ENCODE results near the gene LAMC3.
"Not testable (repeated sequence)": the region's sequence is repeated elsewhere in the genome, so short reads cannot be mapped to it uniquely, and the experiment has no call there.

Gene LAMC3

GRCh38 chr9:130992682-130993032 is 16.3 kb upstream of the LAMC3 start:
- no peak for DNase-seq

GRCh38 chr9:130993303-130994030 is 15.5 kb upstream of the LAMC3 start:
- no peak for DNase-seq

DNA sequence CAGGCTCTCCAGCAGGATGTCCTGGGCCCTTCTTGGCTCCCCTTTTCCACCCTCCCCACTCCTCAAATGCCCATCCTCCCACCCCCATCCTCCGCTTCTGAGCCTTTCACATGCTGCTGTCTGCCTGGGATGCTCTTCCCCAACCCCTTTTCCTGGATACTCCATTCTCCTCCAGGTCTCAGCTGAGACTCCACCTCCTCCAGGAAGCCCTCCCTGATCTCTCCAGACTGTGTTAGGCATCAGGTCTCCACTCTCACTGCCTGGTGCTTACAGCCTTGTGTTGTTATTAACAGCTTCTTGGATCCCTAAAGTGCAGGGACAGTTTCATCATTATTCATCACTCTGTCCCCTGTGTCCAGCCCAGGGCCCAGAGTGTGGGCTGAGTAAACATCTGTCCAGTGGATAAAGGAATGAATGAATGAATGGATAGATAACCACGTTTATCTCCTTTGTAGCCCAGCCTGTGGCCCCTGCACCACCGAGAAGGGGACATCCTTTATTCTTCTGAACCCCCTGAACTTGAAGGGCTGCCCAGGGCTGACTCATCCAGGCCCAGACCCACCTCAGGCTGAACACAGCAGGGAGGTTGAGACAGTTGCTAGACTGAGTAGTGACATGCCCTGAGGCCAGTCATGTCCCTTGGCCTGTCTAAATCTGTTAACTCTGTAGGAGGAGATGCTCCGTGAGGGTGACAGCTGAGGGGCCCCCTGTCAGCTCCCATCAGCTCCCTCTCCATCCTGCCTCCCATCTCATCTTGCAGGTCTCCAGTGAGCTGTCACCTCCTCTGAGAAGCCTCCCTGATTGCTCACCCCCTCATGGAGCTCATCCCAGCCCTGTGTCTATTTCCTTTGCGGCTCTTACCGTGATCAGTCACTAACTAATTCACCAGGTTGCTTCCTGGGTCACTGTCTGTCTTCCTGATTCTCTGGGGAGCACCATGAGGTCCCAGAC is 14.6 kb upstream of the LAMC3 start:
- no peak for DNase-seq

DNA sequence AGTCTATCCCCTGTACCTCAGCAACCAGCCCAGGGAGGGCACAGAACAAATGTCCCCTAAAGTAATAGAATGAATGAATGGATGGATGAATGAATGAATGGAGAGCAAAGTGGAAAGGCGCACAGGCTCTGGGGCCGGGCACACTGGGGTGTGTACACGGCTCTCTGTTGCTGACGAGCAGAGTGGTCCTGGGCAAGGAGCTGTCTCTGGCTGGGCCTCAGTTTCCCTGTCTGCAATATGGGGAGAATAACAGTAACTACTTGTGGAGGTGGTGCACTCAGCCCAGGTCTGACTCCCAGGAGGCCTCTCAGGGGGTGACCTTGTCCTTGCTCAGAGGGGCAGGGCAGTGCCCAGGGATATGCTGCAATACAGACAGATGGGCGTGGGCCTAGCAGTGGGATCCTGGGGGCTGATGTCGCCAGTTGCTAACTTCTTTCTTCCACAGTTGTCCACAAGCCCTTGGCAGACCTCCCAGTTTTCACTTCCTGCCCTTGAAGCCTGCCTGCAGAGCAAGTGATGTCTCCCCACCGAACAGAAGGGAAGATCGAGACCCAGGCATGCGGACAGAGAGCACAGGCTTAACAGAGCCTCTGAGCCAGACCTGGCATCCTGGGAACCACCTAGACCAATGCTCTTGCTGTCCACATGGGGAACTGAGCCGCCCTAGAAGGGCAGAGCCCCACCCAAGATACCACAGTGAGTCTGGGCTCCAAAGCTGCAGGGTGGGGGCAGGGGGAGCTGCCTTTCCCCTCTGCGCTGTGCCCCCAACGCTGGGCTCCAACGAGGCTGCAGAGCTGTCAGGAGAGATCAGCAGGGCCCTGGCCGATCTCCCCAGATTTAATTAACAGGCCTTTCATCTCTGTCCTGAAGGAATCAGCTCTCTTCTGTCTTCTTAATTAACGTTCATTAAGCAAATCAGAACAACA is 13.6 kb upstream of the LAMC3 start:
- DNase-seq, result no peak

DNA sequence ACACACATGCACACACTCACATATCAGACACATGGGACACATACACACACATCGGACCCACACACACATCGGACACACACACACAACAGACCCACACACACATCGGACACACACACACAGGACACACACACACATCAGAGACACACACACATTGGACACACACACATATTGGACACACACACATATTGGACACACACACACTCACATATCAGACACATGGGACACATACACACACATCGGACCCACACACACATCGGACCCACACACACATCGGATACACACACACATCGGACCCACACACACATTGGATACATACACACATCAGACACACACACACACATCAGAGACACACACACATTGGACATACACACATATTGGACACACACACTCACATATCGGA is 12.8 kb upstream of the LAMC3 start:
- no peak for DNase-seq

- no peak for DNase-seq
Observed at GRCh38 chr9:130996676-130997394, 12.1 kb upstream of the LAMC3 start.

DNA sequence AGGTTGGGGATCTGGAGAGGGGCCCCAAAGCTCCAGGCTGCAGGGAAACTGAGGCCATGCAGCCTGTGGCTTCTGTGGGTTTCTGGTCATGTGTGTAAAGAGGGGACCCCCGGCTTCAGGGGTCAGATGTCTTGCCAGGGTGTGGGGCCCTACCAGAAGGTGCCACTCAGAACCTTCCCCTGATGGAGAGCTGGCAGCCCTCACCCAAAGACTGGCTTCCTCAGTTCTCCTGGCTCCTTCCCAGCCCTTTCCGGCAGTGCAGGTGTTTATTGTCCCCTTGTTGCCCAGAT is 11.6 kb upstream of the LAMC3 start:
- DNase-seq, result no peak

DNA sequence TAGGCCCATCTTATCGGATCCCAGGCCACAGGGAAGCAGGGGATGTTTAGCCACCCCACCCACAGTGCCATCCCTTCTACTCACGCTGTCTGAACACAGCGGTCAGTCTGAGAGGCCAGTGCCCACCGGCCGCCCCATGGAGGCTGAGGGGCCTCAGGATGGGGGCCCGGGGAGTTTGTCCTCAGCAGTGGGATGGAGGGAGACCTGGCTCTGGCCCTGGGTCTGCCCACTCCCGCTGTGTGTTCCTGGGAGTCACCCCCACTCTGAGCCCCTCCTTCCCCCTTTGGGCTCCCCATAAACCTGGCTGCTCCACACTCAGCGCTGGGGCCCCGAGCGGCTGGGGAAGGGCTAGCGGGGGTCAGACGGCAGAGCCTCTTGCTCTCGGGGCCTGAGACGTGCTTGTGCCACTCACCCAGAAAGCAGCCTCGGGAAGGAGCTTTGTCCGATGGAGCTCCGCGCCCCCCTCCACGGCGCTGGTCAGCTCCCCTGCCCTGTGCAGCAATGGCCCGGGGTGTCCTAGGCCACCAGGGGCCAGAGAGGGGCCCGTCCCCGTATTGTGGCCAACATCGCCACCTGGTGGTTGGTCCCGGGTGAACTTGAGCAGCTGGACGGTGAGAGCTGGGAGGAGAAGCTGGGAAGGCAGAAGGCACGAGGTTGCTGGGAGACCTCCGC is 10.9 kb upstream of the LAMC3 start:
- no peak for DNase-seq

DNA sequence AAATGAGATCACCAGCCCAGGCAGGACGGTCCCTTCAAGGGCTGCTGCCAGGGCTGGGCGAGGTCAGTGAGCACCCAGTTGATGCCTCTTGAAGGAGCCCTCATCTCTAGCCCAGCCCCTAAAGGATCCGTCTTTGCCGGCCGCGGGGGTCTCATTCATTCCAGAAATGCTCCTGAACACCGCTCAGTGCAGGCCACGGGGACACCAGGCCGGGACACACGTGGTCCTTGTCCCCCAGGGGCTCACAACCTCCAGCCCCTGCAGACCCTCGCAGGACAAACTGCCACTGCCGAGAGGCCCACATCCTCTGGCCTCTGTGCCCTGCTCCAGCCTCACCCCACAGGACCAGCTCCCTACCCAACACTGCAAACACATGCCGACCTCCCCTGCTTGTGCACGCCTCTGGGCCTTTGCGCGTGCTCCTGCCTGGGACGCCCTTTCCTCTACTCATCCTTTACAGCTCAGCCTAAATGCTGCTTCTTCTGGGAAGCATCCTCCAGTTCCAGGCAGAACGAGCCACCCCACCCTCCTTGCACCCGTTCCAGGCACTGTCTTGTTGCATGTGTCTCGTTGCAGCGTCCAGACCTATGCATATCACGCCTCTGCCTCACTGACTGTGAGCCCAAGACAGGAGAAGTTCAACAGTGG is 10.3 kb upstream of the LAMC3 start:
- DNase-seq, result no peak

GRCh38 chr9:130999245-130999623 is 9.7 kb upstream of the LAMC3 start:
- DNase-seq, result no peak

GRCh38 chr9:131000526-131000925 is 8.4 kb upstream of the LAMC3 start:
- not testable (repeated sequence) for DNase-seq

DNA sequence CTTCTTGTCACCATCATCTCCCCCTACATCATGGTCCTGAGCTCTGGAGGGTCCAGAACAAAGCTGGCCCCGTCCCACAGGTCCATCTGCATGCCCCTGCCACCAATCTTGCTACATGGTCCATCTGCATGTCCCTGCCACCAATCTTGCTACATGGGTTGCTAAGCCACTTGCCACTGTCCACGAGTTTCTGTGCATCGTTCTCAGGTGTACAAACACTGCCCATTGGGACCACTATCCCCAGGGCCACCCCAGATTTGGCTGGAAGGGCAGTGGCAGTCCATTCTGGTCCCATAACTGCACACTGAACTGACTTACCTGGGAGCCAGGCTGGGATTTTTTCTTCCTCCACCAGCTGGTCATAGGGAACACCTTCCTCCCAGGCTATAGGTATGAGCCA is 8.0 kb upstream of the LAMC3 start:
- DNase-seq, result no peak

GRCh38 chr9:131001990-131002389 is 7.0 kb upstream of the LAMC3 start:
- DNase-seq, result no peak

- no peak for DNase-seq
Observed at GRCh38 chr9:131006601-131007000, 2.4 kb upstream of the LAMC3 start.

DNA sequence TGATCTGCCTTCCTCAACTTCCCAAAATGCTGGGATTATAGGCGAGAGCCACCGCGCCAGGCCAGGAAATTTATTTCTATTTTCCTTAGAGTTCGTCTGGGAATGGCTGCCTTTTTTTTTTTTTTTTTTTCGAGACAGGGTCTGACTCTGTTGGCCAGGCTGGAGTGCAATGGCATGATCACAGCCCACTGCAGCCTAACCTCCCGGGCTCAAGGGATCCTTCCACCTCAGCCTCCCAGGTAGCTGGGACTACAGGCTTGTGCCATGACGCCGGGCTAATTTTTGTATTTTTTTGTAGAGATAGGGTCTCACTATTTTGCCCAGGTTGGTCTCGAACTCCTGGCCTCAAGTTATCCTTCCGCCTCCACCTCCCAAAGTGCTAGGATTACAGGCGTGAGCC is 888 bp upstream of the LAMC3 start:
- DNase-seq, result no peak

- no peak for DNase-seq
Observed at GRCh38 chr9:131008563-131008908, 438 bp upstream of the LAMC3 start.

- DNase-seq, result no peak
Observed at GRCh38 chr9:131010482-131011273, 1.7 kb downstream of the LAMC3 start.

GRCh38 chr9:131011274-131012022 is 2.5 kb downstream of the LAMC3 start:
- DNase-seq, result no peak

DNA sequence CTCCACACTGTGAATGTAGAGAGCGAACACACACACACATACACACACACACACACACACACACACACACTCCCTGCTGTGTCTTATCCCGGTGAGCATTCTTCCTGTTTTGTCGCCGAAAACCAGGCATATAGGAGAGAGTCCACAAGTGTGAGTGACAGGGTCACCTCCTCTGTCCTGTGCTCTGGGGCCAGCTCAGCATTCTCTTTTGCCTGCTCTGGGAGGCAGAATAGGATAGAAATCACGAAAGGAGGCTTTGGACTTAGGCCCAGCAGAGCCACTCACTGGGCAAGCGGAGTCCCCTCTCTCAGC is 3.0 kb downstream of the LAMC3 start:
- DNase-seq, result no peak

GRCh38 chr9:131012396-131012917 is 3.5 kb downstream of the LAMC3 start:
- no peak for DNase-seq

Data from SIG-M5 (cell line).